Psoas muscle (tissue), 8 donors: ENCODE measurements around the gene APRT. TPM values are rescaled to one million over a fixed set of nuclear protein-coding genes. Genes with fewer than 3 reads are reported as not detected.

Source experiments
- ATAC-seq, 4 donors: fragments of 200-7000 bp; cut with Tn5 transposase; one replicate each; pipeline ENCODE4 v1.9.1; 2020; ENCODE audit warnings: moderate library complexity in 3 of 4, mild to moderate bottlenecking in 2 of 4
- DNase-seq, 2 donors: peaks; one replicate each; pipeline ENCODE4 v3.0.0-alpha.2; 2020
- H3K27ac ChIP-seq: fragments of 200-600 bp; one replicate; pipeline ENCODE4 v1.8.0; 2022
- H3K27me3 ChIP-seq, 3 donors: fragments of 200-600 bp in 1 of 3; one replicate each; pipeline versions ENCODE4 v1.6.1 to v1.8.0; 2013 to 2022; ENCODE audit warnings: low read length in 2 of 3, mild to moderate bottlenecking in 2 of 3, moderate library complexity in 1 of 3; ENCODE audit not compliant: insufficient read depth in 3 of 3
- H3K36me3 ChIP-seq, 2 donors: fragments of 200-600 bp in 1 of 2; one replicate each; pipeline versions ENCODE4 v1.6.1 to v1.8.0; 2013 to 2022; ENCODE audit warnings: low read depth in 1 of 2, mild to moderate bottlenecking in 1 of 2, moderate library complexity in 1 of 2; ENCODE audit not compliant: insufficient read depth in 1 of 2
- H3K4me1 ChIP-seq: fragments of 200-600 bp; one replicate; pipeline ENCODE4 v1.8.0; 2022
- H3K4me3 ChIP-seq: fragments of 200-600 bp; one replicate; pipeline ENCODE4 v1.8.0; 2022; ENCODE audit warnings: mild to moderate bottlenecking
- H3K9me3 ChIP-seq: fragments of 200-600 bp; one replicate; pipeline ENCODE4 v1.8.0; 2022
- WGBS, 3 donors: extraction: QIAGEN DNeasy Blood & Tissue Kit; methylation state at CpG; one replicate each; pipeline versions ENCODE4 v1.1.6 to v1.1.7; 2013; 5-methylcytosine and 5-hydroxymethylcytosine counted together
- intact Hi-C, 2 donors: fragments of 100-400 bp; cut with DNase I; formaldehyde crosslinking; loops; one replicate each; pipeline versions ENCODE4 v1.11.0 to v1.14.2; 2022
- polyA plus RNA-seq, 3 donors: library from polyadenylated mRNA; stranded (reverse); fragments of 200-250 nt; gene quantifications; one replicate each; pipeline ENCODE4 v1.2.3, GENCODE V29; 2013
- total RNA-seq, 4 donors: library from RNA; stranded (reverse); fragmentation: NEBNext Ultra II Directional in 2 of 4; extraction: Animal tissue kit (Norgen Biotek cat#: 25700) in 2 of 4; gene quantifications; one replicate each; pipeline versions ENCODE4 v1.2.1 to v1.2.4, GENCODE V29; 2021 to 2023
- TF ChIP-seq, protein P1 (sequence below): fragments of 200-600 bp; IDR thresholded peaks from one replicate; pipeline ENCODE4 v1.8.0; 2022; ENCODE audit warnings: antibody characterized with exemption
- donor health status: healthy with polysubstance abuse.
- donor health status: DM: no; HTN: no; CAD: no; lungs with moderate emphysema.
- donor health status: Bipolar disorder and iron deficiency.
- donor health status: healthy.
- donor health status: DM: yes; HTN: yes; CAD: no.
- donor health status: DM: no; HTN: no; CAD: no.
- donor health status: DM: no; HTN: no; CAD: no.
- donor health status: DM: yes; HTN: yes; CAD: no.

APRT gene
- total and polyA plus RNA-seq, 7 donors, result 32.8 to 165 (median 61.5) TPM

DNA sequence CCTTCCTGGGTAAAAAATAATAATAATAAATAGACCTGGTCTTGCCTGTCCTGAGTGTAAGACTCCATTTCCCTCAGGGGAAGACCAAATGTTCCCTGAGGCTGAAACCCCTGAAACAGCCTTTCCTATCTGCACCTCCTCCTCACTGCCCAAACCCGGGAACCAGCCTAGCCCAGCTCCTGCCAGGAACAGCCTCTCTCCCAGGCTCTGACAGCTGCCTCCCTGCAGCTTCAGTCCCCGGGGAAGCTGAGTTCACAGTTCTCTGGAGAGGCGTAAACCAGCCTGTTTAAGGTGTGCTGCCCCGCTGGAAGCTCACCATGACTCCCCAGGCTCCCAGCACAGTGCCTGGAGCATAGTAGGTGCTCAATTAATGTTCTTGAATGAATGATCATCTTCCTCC is 15.4 kb downstream of the APRT start:
- Histone ChIP-seq H3K4me1 (no peaks in the 10 kb centered on the region), H3K27me3 (peaks cover 0 to 35% (median 9%) of the 10 kb centered on the region in 3 donors), H3K36me3 (no peaks in the 10 kb centered on the region), H3K9me3 (no peaks in the 10 kb centered on the region), H3K4me3 (no peak overlapping the region), H3K27ac (no peak overlapping the region)
- 51 to 62% (median 56%) methylated on average over 4 of the region's 4 CpGs for WGBS, 3 donors
- intact Hi-C loops, result no loop called here
- DNase-seq (no peak), ATAC-seq (no peak)
- TF ChIP-seq, protein P1, sequence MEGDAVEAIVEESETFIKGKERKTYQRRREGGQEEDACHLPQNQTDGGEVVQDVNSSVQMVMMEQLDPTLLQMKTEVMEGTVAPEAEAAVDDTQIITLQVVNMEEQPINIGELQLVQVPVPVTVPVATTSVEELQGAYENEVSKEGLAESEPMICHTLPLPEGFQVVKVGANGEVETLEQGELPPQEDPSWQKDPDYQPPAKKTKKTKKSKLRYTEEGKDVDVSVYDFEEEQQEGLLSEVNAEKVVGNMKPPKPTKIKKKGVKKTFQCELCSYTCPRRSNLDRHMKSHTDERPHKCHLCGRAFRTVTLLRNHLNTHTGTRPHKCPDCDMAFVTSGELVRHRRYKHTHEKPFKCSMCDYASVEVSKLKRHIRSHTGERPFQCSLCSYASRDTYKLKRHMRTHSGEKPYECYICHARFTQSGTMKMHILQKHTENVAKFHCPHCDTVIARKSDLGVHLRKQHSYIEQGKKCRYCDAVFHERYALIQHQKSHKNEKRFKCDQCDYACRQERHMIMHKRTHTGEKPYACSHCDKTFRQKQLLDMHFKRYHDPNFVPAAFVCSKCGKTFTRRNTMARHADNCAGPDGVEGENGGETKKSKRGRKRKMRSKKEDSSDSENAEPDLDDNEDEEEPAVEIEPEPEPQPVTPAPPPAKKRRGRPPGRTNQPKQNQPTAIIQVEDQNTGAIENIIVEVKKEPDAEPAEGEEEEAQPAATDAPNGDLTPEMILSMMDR, result no peak

GRCh38 chr16:88793251-88793954 is 18.3 kb downstream of the APRT start:
- ATAC-seq, result no peak

DNA sequence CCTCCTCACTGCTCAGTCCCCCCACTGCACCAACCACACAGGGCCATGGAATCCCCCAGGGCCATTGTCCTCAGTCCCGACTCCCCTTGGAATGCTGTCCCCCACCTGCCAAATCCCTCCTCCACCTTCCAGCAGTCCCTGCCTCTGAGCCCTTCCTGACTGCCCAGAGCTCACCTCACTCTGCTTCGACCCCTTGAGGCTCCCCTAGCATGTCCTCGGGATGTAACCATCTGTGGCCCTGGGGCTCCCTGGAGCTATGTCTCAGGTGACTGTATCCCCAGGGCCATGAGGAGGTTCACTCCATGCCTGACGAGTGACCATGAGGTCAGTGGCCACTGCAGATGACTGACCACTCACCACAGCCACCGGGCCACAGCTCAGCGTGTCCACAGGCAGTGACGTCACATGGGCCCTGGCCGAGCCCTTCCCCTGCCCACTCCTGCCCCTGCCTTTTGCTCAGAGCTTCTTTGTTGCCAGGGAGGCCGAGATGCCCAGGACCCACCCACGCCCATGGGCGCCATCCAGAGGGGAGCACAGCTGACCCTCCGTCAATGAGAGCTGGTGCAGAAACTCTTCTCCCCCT is 19.0 kb downstream of the APRT start:
- WGBS, 3 donors, result 56 to 73% (median 58%) methylated on average over 11 to 12 of the region's 12 CpGs
- TF ChIP-seq, protein P1, result no peak
- Histone ChIP-seq H3K27ac (no peak overlapping the region), H3K4me3 (no peak overlapping the region), H3K4me1 (no peaks in the 10 kb centered on the region), H3K36me3 (no peaks in the 10 kb centered on the region), H3K9me3 (no peaks in the 10 kb centered on the region), H3K27me3 (peaks cover 0 to 43% (median 9%) of the 10 kb centered on the region in 3 donors)
- intact Hi-C loops, result no loop called here
- DNase-seq (peak in 1 of 2 donors; percentile 46), ATAC-seq (peak in 1 of 4 donors; percentile 22)

More at GRCh38 chr16:88793251-88793954, 18.3 kb downstream of the APRT start:
- peak in 1 of 2 donors; percentile 44 for DNase-seq
- Histone ChIP-seq H3K4me1 (no peaks in the 10 kb centered on the region), H3K27ac (no peak overlapping the region), H3K4me3 (no peak overlapping the region), H3K27me3 (peaks cover 0 to 43% (median 9%) of the 10 kb centered on the region in 3 donors), H3K9me3 (no peaks in the 10 kb centered on the region), H3K36me3 (no peaks in the 10 kb centered on the region)
- intact Hi-C loops, result no loop called here
- 50 to 57% (median 54%) methylated on average over 34 to 35 of the region's 35 CpGs for WGBS, 3 donors
- TF ChIP-seq, protein P1, result no peak

DNA sequence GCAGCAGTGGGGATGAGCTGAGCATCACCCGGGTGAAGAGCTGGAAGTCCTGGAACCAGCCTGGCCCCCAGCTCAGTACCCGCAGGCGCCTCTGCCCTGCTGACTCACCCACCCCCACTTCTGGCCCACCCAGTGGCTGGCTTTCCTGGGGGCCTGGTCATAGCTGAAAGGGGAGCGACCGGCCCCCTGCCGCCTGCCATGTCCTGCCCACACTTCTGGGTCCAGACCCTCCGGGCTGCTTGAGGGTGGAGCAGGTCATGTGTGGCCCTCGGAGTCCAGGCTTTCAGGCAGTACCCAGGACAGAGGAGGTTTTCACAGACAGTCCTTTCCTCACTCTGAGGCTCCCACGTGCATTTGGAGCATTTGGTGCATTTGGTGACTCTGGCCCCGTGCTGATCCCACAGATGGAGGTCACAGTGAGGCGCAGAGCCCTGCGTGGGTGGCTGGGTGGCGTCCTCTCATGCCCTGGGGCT is 19.6 kb downstream of the APRT start:
- intact Hi-C loops, result no loop called here
- ATAC-seq, result no peak
- Histone ChIP-seq H3K4me1 (no peaks in the 10 kb centered on the region), H3K27me3 (peaks cover 0 to 47% (median 9%) of the 10 kb centered on the region in 3 donors), H3K27ac (no peak overlapping the region), H3K36me3 (no peaks in the 10 kb centered on the region), H3K9me3 (no peaks in the 10 kb centered on the region), H3K4me3 (no peak overlapping the region)
- WGBS, 3 donors, result 63 to 65% (median 64%) methylated on average over 11 to 13 of the region's 13 CpGs
- TF ChIP-seq, protein P1, result no peak
- DNase-seq, result peak in 1 of 2 donors; percentile 42
